GM18909 (cell line): ENCODE measurements around the gene UQCC2.

Source experiments
- ATAC-seq: cut with Tn5 transposase; IDR thresholded peaks from one replicate; pipeline ENCODE4 v1.9.1; 2021; ENCODE audit warnings: mild to moderate bottlenecking; ENCODE audit not compliant: unreplicated experiment, poor library complexity

The UQCC2 gene

DNA sequence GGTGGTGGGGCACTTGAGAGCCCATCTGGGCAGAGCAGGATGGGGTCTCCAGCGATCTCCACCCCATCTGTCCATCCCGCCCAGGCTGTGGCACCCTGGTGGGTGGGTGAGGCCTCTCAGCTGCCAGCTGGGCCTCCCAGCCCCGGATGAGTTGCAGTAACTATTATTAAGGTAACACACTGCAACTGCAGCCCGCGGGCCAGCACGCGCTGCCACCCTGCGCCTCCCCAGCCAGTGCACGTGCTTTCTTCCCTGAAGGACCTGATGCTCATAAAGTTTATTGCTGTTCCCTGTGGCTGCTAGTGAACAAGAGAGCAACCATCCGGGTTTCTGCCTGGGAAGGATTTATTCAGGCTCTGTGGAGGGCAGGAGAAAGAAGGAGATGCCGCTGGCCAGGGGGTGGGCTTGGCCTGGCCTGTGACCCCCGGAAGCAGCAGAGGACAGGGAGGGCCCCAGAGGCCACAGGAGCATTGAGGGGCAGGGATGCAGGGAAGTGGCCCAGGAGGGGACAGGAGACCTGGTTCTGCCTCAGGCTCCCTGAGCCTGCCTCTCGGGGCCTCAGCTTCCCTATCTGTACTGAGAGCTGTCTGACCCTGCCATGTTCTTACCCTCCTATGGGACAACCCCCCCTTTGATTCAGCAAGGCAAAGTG lies 33.5 kb upstream of the UQCC2 start:
- no peak for ATAC-seq

DNA sequence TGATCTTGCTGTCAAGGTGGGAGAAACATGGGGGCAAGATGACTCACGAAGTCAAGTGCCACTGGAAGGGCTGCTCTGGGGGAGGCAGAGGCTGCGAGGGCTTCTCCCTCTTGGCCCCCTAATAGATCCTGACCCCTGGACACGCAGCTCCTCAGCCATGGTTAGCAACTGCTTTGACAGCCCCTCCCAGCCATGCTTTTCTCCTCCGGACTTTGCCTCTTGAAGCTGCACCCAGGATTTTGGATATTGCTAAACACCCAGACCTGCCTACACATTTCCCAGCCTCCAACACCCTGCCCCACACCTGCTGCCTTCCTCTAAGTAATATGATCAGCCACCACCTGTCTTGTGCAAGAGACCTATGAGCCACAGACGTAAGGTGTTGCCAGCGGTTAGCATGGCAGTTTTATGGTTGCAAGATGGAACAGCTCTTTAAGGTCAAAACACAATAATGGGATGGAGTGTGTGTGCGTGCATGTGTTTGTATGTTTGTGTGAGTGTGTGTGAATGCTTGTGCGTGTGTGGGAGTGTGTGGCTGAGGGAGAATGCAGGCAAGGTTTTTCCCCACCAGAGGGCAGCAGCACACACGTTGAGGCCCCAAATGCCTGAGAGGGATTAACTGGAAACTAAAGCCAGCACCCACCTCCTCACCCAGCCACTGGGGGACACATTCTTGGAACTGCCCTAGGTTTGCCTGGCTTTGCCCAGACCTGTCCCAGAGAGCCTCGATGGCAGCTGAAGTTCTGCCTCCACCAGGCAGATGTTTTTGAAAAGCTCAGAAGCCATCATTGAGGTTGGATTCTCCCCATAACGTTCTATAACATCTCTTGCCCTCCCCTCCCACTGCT lies 32.7 kb upstream of the UQCC2 start:
- ATAC-seq, result no peak

DNA sequence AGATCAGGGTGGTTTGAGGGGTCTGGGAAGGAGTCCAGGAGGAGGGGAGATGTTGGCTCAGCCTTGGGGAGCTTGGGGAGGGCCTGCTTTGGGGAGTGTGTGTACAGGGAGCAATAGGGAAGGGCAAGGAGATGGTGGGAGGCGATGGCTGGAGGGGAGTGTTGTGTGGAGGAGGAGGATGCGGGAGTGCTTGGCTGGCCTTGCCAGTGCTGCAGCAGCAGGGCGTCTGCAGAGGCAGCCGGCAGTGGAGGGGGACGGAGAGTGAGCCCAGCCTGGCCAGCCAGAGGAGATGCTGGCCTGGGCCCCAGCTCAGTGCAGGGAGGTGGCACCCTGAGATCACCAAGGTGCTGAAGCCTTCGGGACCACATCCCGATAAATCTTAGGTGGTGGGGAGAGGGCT lies 31.3 kb upstream of the UQCC2 start:
- no peak for ATAC-seq

DNA sequence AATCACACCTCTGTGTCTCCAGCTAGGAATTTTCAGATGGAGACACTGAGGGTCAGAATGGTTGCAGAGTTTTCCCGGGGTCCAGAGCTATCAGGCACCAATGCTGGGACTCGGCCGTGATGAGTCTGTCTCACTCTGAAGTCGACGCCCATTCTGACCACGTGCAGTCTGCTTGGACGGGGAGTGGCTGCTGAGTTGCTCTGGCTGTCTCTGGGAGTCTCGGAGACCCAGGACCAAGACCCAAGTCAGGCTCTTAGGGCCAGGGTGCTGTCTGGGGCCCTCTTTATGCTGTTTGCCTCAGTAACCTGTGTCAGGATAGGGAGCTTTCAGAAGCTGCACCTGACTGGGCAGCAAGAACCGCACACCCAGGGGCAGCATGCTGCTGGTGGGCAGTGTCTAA lies 30.6 kb upstream of the UQCC2 start:
- ATAC-seq, result no peak

DNA sequence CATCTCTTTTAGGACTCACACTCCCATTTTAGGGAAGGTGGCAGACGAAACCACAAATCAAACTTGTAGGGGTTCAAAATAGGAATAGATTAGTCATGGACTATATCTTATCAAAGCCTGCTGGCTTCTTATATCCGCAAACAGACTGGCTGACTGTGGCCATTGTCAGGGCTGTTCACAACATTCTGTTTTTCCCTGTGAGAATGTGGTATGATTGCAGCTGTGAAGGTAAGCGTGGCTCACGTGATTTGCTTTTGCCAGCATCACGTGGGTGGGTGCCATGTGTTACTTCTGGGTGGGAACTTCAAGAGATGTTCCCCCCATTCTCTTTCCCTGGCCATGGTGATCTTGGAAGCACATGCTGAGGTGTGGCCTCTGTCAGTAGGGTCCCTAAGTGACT lies 29.3 kb upstream of the UQCC2 start:
- no peak for ATAC-seq

DNA sequence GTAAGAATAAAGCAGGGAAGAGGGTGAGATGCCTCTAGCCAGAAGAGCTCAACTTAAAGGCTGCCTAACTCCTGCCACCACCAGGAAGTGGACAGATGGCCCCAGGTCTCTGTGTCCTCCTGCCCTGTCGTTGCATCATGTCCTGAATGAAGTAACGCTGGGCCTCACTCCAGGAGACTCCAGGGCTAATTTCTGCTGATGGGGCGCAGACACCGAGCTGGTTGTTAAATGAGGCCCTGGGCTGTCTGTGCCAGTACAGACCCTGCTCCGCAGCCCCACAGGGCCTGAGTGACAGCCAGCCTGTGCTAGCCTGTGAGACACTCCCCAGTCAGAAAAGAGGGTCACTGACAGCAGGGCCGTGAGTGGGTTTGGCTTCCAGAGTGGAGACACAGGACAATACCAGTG lies 28.7 kb upstream of the UQCC2 start:
- no peak for ATAC-seq

DNA sequence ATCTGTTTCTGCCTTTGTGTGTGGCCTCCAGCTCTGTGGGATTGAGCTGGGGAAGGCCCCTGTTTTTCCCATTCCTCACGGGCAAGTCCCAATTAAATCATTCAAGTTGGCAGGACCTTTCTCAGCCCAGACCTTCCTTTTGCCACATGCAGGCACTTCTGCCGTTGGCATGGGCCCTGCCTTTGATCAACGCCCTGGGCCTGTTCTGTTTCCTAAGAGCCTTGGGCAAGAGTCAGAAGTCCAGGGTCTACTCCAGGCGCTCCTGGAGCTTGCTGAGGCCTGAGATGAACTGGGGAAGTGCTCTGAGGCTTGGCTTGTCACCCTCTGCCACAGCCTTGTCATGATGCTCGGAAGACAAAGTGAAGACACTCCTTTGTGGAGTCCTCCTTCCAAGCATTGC lies 28.1 kb upstream of the UQCC2 start:
- ATAC-seq, result no peak

DNA sequence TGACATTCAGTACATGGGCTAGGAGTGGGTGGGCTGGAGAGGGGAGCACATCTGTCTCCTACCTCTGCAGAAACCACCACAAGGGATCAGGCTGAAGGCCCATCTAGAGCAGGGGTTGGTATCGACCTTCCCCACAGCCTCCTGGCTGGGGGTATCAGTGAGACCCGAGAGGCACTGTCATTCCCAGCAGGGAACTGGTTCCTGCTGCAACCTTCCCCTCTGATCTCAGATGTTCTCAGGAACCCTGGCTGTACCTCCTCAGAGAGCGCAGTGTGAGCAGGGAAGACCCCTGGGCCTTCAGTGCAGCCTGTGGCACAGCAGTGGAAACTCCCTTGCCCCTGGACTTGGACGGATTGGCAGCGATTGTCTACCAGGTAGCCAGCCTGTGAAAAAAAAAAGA lies 27.4 kb upstream of the UQCC2 start:
- ATAC-seq, result no peak

DNA sequence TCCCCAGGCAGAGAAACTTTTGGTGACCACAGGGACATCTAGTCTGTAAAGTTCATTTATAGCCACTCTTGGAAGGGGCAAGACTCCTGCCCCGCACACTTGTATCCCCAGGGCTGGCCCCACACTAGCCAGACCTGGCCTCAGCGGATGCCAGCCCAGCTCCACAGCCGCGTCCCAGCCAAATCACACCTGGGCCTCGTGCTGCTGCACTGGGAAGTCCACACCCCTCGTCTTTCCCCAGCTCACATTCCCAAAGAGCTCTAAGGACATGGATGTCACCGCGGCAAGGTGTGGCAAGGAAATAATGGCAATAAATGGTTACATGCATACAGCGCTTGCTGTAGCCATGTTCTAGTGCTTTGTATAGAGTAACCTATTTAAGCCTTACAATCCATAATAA lies 26.7 kb upstream of the UQCC2 start:
- ATAC-seq, result no peak

DNA sequence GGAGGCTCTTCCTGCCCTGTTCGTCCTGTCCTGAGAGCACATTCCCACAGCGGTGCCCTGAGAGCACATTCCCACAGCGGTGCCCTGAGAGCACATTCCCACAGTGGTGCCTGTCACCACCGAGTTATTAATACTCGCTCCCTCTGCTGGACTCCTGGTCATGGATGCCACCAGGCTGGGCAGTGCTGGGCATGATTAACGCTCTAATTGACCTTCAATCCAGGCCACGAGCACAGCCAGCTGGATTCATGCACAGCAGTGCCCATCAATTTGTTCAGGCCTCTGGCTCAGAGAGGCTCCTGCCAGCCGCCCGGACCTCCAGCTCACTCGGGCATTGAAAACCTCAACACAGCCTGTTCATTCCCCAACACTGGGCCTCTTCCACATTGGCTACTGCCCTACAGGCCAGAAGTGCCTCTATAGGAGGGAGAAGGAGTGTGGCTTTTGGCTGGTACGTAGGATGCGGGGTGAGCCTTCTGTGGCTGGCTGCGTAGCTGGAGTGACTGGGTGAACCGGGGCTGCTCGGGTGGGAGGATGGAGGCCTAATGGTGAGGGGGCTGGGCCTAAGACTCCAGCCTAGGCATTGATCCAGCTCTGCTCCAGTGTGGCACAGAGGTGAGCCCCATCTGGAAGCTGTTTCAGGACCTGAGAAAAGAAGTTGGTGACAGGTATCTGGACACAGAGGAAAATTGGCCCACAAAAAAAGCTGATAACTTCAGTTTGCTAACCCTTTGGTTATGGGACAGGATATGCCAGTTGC lies 25.9 kb upstream of the UQCC2 start:
- no peak for ATAC-seq

DNA sequence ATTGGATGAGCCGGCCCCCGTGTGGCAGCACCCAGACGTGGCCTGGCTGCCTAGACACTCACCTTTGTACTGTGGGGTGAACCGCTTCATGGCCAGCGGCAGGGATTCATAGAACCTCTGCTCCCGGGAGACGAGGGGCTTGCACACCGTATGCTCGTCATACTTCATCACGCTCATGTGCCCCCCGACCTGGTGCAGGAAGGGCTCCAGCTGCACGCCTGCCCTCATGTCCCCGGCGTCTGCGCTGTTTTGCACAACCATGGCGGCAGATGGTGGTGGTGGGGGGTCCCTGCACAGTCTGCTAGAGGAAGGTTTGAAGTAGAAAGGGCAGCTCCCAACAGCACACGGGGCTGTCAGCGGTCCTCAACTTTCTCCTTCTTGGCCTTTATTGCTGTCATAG lies 23.7 kb upstream of the UQCC2 start:
- no peak for ATAC-seq

DNA sequence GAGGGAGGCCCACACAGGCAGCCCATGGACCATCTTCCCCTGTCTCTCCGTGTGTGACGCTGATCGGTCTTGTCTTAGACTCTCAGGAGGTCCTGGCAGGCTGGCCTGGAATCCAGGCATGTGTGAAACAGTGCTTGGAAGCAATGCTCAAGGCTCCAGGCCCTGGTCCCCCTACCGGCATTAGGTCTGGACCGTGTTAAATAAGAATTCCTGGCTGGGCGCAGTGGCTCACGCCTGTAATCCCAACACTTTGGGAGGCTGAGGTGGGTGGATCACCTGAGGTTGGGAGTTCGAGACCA lies 22.2 kb upstream of the UQCC2 start:
- ATAC-seq, result no peak

DNA sequence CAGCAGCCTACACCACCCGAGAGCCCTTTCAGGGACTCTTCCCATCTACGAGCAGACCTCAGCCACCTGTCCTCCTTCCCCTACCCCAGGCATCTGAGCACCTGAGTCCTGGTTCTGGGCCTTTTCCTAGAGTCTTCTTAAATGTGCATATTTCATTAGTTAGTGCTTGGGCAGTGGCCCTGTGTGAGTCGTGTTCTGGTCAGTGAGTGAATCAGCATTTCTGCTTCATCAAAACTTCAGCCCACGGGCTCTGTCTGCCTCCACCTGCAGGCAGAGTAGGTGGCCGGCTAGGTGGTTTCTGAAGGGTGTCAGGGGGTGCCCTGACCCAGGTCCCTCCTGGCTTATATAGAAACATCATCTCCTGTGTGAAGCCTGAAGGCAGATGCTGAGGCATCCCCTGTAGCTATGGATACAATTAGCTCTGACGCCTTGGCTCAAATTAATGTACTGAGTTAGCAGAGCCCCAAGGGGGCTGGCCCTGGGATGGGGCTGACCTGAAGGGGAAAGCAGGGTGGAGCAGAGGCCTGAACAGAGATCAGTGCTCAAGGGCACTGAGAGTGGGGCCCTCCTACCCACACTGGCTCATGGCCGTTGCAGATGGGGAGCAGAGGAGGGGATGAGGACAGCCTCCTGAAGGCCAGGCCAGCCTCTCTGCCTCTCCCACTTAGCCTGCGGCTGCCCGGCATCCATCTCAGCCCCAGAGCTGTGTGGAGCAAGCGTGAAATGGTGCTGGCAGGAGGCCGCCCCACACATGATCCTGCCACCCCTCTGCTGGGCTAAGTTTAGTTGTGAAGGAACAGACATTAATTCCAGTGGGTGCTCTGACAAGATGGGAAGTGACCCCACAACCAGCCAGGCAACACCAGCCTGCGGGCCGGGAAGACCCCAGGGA lies 21.6 kb upstream of the UQCC2 start:
- no peak for ATAC-seq

DNA sequence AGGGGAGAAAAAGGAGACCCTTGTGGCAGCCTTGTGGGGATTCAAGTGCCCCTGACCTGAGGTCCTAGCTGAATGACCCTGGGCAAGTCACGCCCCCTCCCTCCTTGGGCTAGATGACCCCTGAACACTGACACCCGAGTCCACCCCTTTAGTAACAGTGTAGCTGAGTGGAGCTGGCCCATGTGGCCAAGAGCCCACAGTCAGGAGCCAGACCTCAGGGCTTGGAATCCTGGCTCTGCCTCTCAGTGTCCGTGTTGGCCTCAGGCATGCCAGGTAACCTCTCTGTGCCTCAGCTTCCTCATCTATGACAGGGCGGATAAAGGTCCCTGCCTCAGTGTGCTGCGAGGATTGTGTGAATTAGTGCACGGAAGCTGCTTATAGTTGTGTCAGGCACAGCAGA lies 20.9 kb upstream of the UQCC2 start:
- no peak for ATAC-seq

DNA sequence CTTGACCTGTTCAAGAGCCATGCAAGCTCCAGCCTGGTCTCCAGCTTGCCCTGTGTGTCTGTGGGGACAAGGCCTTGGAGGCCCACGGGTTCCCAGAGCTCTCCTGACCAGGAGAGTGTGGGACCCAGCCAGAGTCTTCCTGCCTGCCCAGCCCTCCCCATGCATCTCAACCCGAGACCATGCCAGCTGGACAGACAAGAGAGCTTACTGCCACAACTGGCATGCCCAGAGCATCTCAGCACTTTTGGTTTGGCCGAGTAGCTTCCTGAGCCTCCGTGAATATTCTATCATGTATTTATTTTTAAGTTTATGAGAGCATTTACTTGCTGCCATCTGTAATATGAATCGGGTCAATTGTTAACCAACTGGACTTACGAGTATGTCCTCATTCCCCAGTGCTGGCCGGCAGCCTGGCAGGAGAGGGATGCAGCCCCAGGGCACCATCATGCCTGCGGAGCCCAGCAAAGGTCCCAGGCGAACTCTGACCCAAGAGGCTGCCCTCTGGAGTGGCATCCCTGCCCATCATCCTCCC lies 20.3 kb upstream of the UQCC2 start:
- ATAC-seq, result no peak

DNA sequence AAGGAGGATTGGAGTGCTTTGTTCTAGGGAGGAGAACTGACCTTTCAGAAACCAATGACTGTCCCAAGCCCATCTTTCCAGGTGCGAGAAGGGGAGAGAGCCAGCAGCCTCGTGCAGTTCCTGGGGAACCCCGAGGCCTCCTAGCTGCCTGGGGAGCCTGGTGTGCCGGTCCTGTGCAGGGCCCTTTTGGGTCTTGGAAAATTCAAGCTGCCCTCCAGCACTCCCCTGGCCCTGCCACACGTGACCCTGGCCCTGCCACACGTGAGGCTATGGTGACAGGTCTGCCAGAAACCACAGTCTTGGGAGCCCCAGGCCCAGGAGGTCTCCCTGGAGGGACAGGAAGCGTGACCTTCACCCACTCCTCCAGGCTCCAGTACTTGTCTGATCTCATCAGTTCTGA lies 19.5 kb upstream of the UQCC2 start:
- no peak for ATAC-seq

DNA sequence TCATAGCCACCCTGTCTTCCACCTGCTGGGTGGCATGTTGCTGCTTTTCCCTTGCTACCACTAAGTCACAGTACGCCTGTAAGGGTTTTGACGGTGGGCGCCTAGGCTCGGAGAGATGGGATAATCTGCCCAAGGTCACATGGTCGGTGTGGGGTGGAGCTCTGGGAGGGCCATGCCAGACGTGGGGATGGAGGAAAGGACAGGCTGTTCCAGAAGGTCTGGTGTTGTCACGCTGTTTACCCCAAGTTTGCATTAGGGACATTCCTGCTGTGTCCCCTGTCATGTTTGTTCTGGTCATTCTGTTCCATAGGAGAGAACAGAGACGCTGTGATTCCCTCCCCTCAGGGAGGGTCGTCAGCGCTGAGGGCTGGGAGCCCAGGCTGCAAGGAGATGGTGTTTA lies 19.1 kb upstream of the UQCC2 start:
- no peak for ATAC-seq

DNA sequence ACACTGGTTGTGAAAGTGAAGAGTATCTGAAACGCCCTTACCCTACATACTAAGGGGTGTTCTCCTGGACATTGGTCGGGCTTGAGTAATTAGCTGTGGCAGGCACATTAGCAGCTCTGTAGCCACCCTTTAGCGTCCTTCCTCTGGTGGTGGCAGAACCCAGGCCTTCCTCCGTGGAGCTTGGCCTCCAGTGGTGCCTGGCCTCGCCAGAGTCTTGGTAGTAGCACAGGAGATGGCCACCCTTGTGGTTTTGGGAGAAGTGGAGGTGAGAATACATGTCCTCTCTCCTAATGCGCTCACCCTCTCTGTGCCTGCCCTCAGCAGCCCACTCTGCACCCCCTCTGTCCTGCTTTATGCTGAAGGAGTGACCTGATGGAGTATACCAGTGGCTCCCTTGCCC lies 17.6 kb upstream of the UQCC2 start:
- ATAC-seq, result no peak

DNA sequence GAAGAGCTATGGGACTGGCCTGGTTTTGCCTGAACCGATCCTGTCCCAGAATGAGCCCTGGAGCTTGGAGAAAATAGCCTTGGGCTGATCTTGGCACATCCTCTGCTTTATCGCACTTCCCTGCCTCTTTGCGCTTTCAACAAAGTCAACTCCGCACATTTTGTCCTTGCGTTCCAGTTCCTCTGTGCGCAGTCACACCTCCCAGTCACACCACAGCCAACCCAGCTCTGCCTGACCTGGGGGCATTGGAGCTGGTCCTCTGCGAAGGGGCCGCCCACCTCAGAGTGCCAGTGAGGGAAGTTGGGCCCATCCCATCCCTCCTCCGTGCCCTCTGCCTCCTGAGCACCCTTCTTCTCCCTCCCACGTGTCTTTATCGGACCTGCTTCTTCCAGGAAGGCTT lies 16.9 kb upstream of the UQCC2 start:
- ATAC-seq, result no peak

DNA sequence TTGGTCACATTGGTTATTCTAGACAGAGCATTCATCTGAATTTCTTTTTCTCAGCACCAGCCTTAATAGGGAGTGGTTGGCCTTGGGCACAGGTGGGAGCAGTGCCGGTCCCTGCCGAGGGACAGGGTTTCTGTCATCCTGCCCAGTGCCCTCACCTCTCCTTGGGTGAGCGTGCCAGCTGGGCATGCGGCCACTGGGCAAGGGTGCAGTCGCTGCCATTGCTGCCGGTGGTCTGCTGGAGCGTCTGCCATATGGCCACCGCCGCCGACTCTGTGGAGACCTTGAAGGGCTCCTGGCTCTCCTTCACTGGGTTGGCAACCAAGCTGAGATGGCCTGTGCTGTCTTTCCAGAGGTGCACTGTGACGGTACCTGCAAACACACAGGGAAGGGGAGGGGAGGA lies 16.4 kb upstream of the UQCC2 start:
- ATAC-seq, result no peak
